AG08396 (cell line): ENCODE measurements around the gene MMP11.

Source experiments
- DNase-seq: peaks from one replicate; pipeline ENCODE4 v3.0.0; 2012; ENCODE audit warnings: low spot score, mixed read lengths

MMP11 gene

DNA sequence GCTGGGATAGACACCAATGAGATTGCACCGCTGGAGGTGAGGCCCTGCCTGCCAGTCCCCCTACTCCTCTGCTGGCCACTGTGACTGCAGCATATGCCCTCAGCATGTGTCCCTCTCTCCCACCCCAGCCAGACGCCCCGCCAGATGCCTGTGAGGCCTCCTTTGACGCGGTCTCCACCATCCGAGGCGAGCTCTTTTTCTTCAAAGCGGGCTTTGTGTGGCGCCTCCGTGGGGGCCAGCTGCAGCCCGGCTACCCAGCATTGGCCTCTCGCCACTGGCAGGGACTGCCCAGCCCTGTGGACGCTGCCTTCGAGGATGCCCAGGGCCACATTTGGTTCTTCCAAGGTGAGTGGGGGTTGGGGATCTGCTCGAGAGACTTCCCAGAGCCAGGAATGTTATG, 8.4 kb downstream of the MMP11 start:
- no peak for DNase-seq

DNA sequence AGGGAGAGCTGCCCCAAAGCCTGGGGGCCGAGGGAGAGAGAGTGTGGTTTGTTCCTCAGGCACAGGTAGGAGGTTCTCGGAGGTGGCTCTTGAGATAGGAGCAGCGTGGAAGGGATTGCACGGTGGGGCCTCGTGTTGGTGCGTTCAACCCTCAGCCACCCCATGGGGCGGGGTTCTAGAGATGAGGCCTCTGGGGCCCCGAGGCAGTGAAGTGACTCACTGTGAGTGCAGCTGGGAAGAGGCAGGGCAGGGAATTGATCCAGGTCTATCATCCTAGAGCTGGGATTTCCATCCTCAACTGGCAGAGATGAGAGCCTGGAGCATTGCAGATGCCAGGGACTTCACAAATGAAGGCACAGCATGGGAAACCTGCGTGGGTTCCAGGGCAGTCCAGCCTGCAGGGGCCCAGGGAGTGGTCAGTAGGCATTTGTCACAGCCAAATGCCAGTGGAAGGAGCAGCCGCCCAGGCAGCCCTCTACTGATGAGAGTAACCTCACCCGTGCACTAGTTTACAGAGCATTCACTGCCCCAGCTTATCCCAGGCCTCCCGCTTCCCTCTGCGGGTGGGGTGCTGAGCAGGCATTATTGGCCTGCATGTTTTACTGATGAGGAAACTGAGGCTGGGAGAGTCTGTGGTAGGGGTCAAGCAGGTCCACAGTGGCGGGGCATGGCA, 9.0 kb downstream of the MMP11 start:
- peak; percentile 69 for DNase-seq

GRCh38 chr22:23782252-23782651, 9.6 kb downstream of the MMP11 start:
- no peak for DNase-seq

- no peak for DNase-seq
Observed at GRCh38 chr22:23782703-23783102, 10.1 kb downstream of the MMP11 start.

DNA sequence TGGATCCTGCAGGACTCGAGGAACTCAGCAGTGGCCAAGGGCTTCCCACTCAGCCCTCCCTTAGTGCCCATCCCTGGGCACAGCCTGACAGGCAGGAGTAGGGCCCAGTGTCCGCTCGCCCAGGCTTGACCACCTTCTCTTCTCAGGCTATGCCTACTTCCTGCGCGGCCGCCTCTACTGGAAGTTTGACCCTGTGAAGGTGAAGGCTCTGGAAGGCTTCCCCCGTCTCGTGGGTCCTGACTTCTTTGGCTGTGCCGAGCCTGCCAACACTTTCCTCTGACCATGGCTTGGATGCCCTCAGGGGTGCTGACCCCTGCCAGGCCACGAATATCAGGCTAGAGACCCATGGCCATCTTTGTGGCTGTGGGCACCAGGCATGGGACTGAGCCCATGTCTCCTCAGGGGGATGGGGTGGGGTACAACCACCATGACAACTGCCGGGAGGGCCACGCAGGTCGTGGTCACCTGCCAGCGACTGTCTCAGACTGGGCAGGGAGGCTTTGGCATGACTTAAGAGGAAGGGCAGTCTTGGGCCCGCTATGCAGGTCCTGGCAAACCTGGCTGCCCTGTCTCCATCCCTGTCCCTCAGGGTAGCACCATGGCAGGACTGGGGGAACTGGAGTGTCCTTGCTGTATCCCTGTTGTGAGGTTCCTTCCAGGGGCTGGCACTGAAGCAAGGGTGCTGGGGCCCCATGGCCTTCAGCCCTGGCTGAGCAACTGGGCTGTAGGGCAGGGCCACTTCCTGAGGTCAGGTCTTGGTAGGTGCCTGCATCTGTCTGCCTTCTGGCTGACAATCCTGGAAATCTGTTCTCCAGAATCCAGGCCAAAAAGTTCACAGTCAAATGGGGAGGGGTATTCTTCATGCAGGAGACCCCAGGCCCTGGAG, 10.9 kb downstream of the MMP11 start:
- no peak for DNase-seq

DNA sequence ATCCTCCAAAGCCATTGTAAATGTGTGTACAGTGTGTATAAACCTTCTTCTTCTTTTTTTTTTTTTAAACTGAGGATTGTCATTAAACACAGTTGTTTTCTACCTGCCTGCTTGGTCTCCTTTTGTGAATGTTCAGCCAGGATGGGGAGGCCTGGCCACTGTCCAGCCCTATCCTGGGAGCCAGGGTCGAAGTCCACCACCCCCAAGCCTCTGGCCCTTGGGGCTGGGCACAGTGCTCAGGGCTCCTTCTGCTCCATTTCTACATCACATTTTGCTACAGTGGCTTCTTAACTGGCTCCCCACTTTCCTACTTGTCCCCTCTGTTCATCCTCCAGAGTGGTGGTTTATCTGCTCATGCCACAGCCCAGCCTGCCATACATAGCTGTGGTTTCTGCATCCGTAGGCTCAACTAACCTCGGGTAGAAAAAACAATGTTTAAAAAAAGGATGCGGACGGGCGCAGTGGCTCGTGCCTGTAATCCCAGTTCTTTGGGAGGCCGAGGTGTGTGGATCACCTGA, 11.6 kb downstream of the MMP11 start:
- DNase-seq, result no peak

GRCh38 chr22:23786261-23786710, 13.6 kb downstream of the MMP11 start:
- no peak for DNase-seq

- peak; percentile 97 for DNase-seq
Observed at GRCh38 chr22:23786752-23787599, 14.3 kb downstream of the MMP11 start, which contains the start of gene SMARCB1. TSS of gene SMARCB1 (plus strand) at chr22:23786966. CDS start at chr22:23787170, 204 bp downstream.

GRCh38 chr22:23787600-23787896, 14.9 kb downstream of the MMP11 start:
- DNase-seq, result no peak

DNA sequence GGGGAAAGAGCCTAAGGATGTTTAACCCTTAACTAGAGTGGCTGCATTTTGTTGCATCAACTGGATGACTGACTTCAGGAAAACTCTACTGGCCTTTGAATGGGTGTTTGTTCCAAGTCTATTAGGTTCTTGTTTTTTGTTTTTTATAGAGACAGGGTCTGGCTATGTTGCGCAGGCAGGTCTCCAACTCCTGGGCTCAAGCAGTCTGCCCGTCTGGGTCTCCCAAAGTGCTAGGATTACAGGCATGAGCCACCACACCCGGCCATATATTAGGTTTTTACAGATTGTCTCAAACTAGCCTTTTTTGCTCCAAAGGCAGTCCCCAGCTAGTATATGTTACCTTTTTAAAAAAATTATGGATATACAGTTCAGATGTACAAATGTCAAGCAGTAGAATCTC, 15.3 kb downstream of the MMP11 start:
- DNase-seq, result no peak

- no peak for DNase-seq
Observed at GRCh38 chr22:23789121-23789520, 16.5 kb downstream of the MMP11 start.

DNA sequence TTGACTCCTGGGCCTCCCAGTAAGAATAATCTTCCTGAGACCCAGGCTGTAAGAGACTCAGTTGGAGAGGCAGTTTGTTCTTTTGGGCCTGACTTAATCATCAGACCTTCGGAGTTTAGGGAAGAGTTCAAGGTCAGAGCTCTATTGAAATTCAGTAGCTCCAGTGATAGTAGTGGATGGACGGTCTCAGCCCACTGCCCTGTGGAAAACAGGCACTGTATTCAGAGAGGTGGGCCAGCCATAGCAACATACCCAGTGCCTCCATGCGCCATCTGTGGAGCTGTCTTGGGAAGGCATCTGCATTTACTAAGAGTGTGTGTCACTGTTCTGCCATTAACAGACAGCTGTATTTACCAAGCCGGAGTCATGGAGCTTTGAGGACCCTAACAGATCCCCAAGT, 17.0 kb downstream of the MMP11 start:
- DNase-seq, result no peak

GRCh38 chr22:23790819-23791737, 18.4 kb downstream of the MMP11 start:
- DNase-seq, result no peak

DNA sequence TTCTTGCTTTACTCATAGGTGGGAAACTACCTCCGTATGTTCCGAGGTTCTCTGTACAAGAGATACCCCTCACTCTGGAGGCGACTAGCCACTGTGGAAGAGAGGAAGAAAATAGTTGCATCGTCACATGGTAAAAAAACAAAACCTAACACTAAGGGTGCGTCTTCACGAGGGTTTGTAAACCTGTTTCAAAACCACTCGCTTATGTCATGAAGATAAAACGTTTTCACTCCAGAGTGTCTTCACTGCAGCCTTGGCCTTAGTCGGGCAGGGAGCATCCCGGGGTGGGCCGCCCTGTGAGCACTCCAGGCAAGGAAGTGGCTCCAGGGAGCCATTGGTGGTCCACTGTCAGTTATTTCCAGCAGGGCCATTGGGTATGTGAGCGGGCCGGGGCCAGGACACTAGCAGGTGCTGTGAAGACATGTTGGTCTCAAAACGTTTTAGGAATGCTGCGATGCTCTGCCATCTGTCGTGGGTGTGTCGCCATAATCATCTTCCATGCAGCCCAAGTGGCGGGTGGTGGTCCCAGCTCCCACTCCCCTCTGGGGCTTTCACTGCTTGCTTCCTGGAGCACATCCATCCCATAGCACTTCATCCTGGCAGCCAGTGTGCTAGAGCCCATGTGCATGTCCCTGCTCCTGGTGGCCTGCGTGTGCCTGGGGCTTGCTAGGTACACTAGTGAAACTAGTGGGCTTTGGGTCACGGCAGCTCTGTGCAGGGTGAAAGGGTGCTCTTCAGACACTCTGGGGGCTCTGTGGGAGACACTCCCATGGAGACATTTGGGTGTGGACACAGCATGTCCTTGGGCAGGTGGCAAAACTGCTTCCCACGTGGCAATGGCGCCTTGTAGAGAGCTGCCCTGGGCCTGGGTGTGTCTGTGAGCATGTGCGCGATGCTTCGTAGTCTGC, 19.3 kb downstream of the MMP11 start:
- no peak for DNase-seq

DNA sequence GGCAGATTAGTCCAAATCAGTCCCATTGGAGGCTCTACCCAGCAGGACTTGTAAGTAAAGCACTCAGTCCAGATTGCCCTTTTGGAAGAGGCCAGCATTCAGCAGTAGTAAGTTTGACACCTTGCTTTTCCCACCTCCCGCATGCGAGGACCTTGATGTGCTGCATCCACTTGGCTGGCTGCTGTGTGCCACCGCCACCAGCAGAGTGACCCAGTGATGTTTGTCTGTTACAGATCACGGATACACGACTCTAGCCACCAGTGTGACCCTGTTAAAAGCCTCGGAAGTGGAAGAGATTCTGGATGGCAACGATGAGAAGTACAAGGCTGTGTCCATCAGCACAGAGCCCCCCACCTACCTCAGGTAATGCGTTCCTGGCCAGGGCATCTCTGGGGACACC, 20.7 kb downstream of the MMP11 start:
- no peak for DNase-seq

GRCh38 chr22:23796461-23796860, 23.8 kb downstream of the MMP11 start:
- DNase-seq, result no peak

GRCh38 chr22:23800297-23801237, 27.9 kb downstream of the MMP11 start:
- DNase-seq, result no peak

- DNase-seq, result no peak
Observed at GRCh38 chr22:23801238-23801821, 28.7 kb downstream of the MMP11 start.
